Measurements from ENCODE around the gene ZNF337. TPM values are rescaled to one million over a fixed set of nuclear protein-coding genes. Genes with fewer than 3 reads are reported as not detected.
"Not testable (repeated sequence)": the region's sequence is repeated elsewhere in the genome, so short reads cannot be mapped to it uniquely, and the experiment has no call there.

The ZNF337 gene
- total RNA-seq, 2 donors from 2014 or later, result 16.0 to 20.3 TPM

GRCh38 chr20:25692499-25692898 lies 4.2 kb downstream of the ZNF337 start:
- Histone ChIP-seq H3K36me3 (no peaks in the 10 kb centered on the region), H3K4me1 (replicated peaks) (no peaks in the 10 kb centered on the region), H3K4me3 (no peak overlapping the region), H3K27ac (no peak overlapping the region), H3K27me3 (replicated peaks; ENCODE audit: insufficient read depth) (no peaks in the 10 kb centered on the region), H3K9me3 (no peaks in the 10 kb centered on the region)
- no peak for TF ChIP-seq POLR2AphosphoS5 (IDR thresholded peaks at IDR 0.05)
- intact Hi-C loops (cut with DNase I), result loop anchor here (10.0 kb wide), 1 partner anchor 158 kb away; no protein-coding TSS in a partner anchor
- 83% methylated on average over 2 of the region's 2 CpGs for WGBS
- DNase-seq (ENCODE audit: low spot score), result no peak

GRCh38 chr20:25690427-25690826 lies 6.2 kb downstream of the ZNF337 start:
- no peak for DNase-seq (ENCODE audit: low spot score)
- TF ChIP-seq POLR2A (IDR thresholded peaks at IDR 0.05), result no peak
- TF ChIP-seq CTCF (IDR thresholded peaks at IDR 0.05), result no peak
- Histone ChIP-seq H3K27me3 (replicated peaks; ENCODE audit: insufficient read depth) (no peaks in the 10 kb centered on the region), H3K4me1 (replicated peaks) (no peaks in the 10 kb centered on the region), H3K9me3 (no peaks in the 10 kb centered on the region), H3K27ac (no peak overlapping the region), H3K4me3 (no peak overlapping the region), H3K36me3 (no peaks in the 10 kb centered on the region)
- intact Hi-C loops (cut with DNase I), result loop anchor here (10.0 kb wide), 1 partner anchor 156 kb away; no protein-coding TSS in a partner anchor

GRCh38 chr20:25686081-25687067 lies 10.3 kb downstream of the ZNF337 start:
- no peak overlapping the region for H3K4me3 ChIP-seq
- no peak for TF ChIP-seq POLR2A (IDR thresholded peaks at IDR 0.05)
- no peak for TF ChIP-seq CTCF (IDR thresholded peaks at IDR 0.05)
- TF ChIP-seq POLR2AphosphoS5 (IDR thresholded peaks at IDR 0.05), result no peak
- no peaks in the 10 kb centered on the region for H3K4me1 ChIP-seq (replicated peaks)
- no peaks in the 10 kb centered on the region for H3K36me3 ChIP-seq
- no peak overlapping the region for H3K27ac ChIP-seq
- no peak for DNase-seq (ENCODE audit: low spot score)
- H3K27me3 ChIP-seq (replicated peaks; ENCODE audit: insufficient read depth), result no peaks in the 10 kb centered on the region
- WGBS, result 72% methylated on average over 8 of the region's 8 CpGs
- intact Hi-C loops (cut with DNase I), result no loop called here
- no peaks in the 10 kb centered on the region for H3K9me3 ChIP-seq

DNA sequence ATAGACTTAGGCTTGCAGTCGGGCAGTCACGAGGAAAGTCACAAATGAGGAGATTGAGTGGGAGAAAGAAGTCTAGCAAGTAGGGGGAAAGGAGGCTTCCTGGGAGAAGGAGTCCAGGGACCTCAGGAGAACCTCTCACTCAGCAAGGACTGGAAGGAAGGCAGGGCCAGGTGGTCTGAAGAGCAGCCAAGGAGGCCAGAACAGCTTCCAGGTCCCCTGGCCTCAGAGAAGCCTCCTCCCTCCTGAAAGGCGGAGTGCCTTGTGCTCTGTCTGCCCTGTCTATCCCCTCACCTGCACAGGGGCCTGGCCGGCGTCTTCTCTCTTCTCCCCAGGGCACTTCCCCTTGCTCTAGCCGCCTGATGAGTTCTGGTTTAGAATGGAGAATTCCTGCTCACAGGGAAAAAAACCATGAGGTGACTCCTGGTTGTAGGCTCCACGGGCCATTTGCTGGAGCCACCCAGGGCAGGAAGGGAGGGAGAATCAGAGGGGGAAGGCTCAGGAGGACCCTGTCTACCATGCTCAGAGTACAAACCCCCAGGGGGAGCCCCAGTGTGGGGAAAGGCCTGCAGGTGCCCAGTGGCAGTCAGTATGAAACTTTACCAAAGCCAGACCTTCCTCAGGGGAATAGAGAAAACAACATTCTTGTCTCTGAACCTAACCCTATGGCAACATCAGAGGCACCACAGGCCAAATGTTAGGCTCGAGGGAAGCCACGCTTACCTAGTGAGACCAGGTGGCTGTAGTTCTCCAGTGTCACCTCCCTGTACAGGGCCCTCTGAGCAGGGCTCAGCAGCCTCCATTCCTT lies 11.2 kb downstream of the ZNF337 start:
- H3K9me3 ChIP-seq, result no peaks in the 10 kb centered on the region
- H3K27me3 ChIP-seq (replicated peaks; ENCODE audit: insufficient read depth), result no peaks in the 10 kb centered on the region
- no peak for DNase-seq (ENCODE audit: low spot score)
- no peaks in the 10 kb centered on the region for H3K36me3 ChIP-seq
- H3K4me3 ChIP-seq, result no peak overlapping the region
- WGBS, result 86% methylated on average over 9 of the region's 9 CpGs
- no peaks in the 10 kb centered on the region for H3K4me1 ChIP-seq (replicated peaks)
- intact Hi-C loops (cut with DNase I), result no loop called here
- no peak overlapping the region for H3K27ac ChIP-seq
- TF ChIP-seq POLR2AphosphoS5 (IDR thresholded peaks at IDR 0.05) (no peak), POLR2A (IDR thresholded peaks at IDR 0.05) (no peak), CTCF (IDR thresholded peaks at IDR 0.05) (no peak)

- H3K27ac ChIP-seq; intact Hi-C loops (cut with DNase I); H3K9me3 ChIP-seq; H3K4me1 ChIP-seq (replicated peaks); H3K27me3 ChIP-seq (replicated peaks; ENCODE audit: insufficient read depth); H3K36me3 ChIP-seq; H3K4me3 ChIP-seq; DNase-seq (ENCODE audit: low spot score): not testable (repeated sequence)
- 89% methylated on average over 3 of the region's 3 CpGs for WGBS
Measured at GRCh38 chr20:25683826-25684225, 12.8 kb downstream of the ZNF337 start.
